ENCODE data around the gene MED15. TPM values are rescaled to one million over a fixed set of nuclear protein-coding genes. Genes with fewer than 3 reads are reported as not detected.

The MED15 gene
- total and polyA plus RNA-seq, 2 of the 8 experiments (the other 6 are each of a cell fraction or from before 2014, with no cell fraction given), result 28.3 to 57.1 TPM

- TF ChIP-seq YY1 (IDR thresholded peaks at IDR 0.05; ENCODE audit: low read depth, low read length) (no peak), HDAC2 (IDR thresholded peaks at IDR 0.05; ENCODE audit: borderline replicate concordance in 1 of 2, low read depth in 2 of 2, low read length in 2 of 2) (no peak), RNF2 (IDR thresholded peaks at IDR 0.05; ENCODE audit: borderline replicate concordance, low read depth, low read length, missing control alignments, poor library complexity, severe bottlenecking) (no peak), CBX5 (IDR thresholded peaks at IDR 0.05; ENCODE audit: low read depth, low read length) (no peak), SP4 (IDR thresholded peaks at IDR 0.05; ENCODE audit: low read length) (no peak), CHD2 (IDR thresholded peaks at IDR 0.05; ENCODE audit: low read length) (no peak), POLR2A (IDR thresholded peaks at IDR 0.05; ENCODE audit: control extremely low read depth in 1 of 2, low read depth in 2 of 2, low read length in 2 of 2) (no peak)
Observed at GRCh38 chr22:20577549-20577975, 70.2 kb downstream of the MED15 start (continued).

Measured in H1 (cell line).